Measurements from ENCODE around the gene MSANTD3. TPM values are rescaled to one million over a fixed set of nuclear protein-coding genes. Genes with fewer than 3 reads are reported as not detected.
"Not testable (repeated sequence)": the region's sequence is repeated elsewhere in the genome, so short reads cannot be mapped to it uniquely, and the experiment has no call there.

MSANTD3 gene, protein sequence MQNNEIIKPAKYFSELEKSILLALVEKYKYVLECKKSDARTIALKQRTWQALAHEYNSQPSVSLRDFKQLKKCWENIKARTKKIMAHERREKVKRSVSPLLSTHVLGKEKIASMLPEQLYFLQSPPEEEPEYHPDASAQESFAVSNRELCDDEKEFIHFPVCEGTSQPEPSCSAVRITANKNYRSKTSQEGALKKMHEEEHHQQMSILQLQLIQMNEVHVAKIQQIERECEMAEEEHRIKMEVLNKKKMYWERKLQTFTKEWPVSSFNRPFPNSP
- total RNA-seq (19.1 TPM), polyA plus RNA-seq (14.3 TPM)

DNA sequence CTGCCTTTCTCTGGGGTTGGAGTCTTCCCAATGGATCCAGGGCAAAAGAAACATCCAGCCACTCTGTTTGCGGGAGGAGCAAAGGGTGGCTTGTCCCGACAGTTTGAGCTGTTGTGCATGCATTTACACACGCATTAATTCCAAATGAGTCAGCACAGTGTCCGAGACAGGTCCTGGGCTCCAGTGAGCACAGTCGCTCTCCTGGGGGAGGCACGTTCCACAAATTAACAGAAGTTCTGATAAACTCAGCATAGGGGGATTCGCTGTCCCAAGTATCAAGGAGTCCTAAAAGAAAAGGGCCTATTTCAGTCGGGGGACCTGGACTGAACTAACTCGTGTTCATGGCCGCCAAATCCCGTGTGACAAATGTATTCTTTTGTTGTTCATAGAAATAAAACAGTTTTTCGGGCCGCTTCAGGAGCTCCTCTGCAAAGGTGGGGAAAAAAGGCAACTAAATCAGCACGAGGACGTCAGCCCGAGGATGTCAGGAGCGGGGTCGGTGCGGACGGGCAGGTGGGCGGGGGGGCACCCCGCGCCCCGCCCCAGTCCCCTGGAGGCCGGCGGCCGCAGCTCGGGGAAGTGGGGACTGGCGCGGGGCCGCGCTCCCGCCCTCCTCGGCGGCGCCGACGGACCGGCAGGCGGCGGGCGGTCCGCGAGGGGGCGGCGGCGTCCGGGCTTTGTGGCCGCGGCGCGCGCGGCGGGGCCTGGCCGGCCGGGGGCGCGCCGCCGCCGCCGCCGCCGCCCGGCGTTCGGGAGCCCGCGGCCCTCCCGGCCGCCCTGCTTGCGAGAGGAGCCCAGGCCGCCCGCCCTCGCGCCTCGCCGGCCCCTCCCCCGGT lies at the start of gene MSANTD3:
TSS of gene MSANTD3 (plus strand) at position 614 of the 836 bp plus-strand sequence. CDS start 14,796 bp downstream, outside the sequence.
- WGBS = under 1% methylated on average over 77 of the region's 80 CpGs
- Histone ChIP-seq H3K4me3 (ENCODE audit: low read depth, low read length) (peak within 1 kb of the TSS; percentile 98), H3K4me1 (ENCODE audit: insufficient read depth) (peaks cover 2% of the 10 kb centered on the region), H3K27ac (ENCODE audit: low read depth) (peak within 1 kb of the TSS; percentile 79), H3K36me3 (ENCODE audit: insufficient read depth) (no peaks in the 10 kb centered on the region)
- peak; percentile 43 for DNase-seq (ENCODE audit: extremely low spot score)

DNA sequence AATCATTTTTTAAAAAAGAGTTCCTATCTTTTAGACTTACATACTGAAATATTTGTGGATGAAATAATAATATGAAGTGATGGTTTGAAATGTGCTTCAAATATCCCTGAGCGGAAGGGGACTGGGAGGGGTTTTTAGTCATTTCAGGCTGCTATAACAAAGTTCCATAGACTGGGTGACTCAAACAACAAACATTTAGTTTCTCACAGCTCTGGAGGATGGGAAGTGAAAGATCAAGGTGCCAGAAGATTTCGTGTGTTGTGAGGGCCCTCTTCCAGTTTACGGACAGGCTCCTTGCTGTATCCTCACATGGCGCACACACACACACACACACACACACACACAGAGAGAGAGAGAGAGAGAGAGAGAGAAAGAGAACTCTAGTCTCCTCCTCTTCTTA lies 47.1 kb upstream of the MSANTD3 start:
- Histone ChIP-seq H3K4me3 (ENCODE audit: low read depth, low read length) (no peak overlapping the region), H3K27ac (ENCODE audit: low read depth) (no peak overlapping the region), H3K4me1 (ENCODE audit: insufficient read depth) (no peaks in the 10 kb centered on the region), H3K36me3 (ENCODE audit: insufficient read depth) (no peaks in the 10 kb centered on the region)
- WGBS = 76% methylated on average over 4 of the region's 4 CpGs
- no peak for DNase-seq (ENCODE audit: extremely low spot score)

DNA sequence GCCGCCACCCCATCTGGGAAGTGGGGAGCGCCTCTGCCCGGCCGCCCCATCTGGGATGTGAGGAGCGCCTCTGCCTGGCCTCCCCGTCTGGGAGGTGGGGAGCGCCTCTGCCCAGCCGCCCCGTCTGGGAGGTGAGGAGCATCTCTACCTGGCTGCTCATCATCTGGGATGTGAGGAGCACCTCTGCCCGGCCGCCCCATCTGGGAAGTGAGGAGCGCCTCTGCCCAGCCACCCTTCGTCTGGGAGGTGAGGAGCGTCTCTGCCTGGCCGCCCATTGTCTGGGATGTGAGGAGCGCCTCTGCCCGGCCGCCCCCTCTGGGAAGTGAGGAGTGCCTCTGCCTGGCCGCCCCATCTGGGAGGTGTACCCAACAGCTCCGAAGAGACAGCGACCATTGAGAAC lies 34.0 kb upstream of the MSANTD3 start:
- WGBS = 96% methylated on average over 21 of the region's 21 CpGs
- H3K36me3 ChIP-seq (ENCODE audit: insufficient read depth); H3K4me1 ChIP-seq (ENCODE audit: insufficient read depth); H3K27ac ChIP-seq (ENCODE audit: low read depth); DNase-seq (ENCODE audit: extremely low spot score); H3K4me3 ChIP-seq (ENCODE audit: low read depth, low read length): not testable (repeated sequence)

DNA sequence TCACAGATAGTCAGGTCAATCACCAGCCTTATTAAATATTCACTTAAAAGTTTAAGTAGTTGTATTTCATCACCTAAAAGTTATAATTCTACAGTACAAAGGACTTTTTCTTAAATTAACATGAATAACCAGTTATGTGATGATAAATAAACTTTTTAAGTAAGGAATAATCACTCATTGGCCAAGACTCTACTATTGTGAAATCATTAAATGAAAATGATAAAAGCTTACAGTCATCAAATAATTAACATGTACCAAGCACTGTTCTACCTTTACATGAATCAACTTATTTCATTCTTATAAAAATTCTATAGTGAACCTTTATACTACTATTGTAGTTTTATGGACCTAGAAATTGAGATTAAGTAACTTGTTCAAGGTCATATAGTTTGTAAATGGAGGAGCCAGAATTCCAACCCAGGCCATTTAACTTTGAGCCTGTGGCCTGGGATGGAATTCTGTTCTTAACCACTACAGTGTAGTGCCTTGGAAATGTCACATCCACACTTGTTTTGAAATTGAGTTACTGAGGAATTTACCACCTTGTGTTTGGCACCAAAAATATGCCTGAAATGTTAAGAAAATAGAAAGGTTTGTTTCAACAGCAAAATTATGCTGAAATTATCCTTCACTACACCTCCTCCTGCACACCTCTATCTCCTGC lies 32.8 kb upstream of the MSANTD3 start:
- Histone ChIP-seq H3K27ac (ENCODE audit: low read depth) (no peak overlapping the region), H3K4me3 (ENCODE audit: low read depth, low read length) (no peak overlapping the region), H3K4me1 (ENCODE audit: insufficient read depth) (no peaks in the 10 kb centered on the region), H3K36me3 (ENCODE audit: insufficient read depth) (no peaks in the 10 kb centered on the region)
- DNase-seq (ENCODE audit: extremely low spot score) = no peak

DNA sequence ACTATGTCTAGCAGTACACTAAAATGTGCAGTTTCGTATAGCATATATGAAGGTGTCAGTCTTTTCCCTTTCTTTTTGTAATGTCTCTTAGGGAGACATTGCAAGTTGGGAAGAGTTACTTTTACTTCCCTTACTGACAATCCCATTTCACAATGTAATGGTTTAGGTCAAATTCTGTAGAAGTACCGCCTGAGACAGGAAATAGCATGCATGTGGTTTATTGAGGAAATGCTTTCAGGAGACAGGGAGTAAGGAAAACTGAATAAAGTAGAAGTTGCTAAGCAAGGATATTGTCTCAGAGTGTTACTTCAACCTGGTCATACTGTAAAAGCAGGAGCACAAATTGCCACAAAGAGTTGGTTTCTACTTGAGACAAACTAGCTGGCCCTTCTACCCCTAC lies 32.1 kb upstream of the MSANTD3 start:
- no peak overlapping the region for H3K27ac ChIP-seq (ENCODE audit: low read depth)
- DNase-seq (ENCODE audit: extremely low spot score) = no peak
- no peak overlapping the region for H3K4me3 ChIP-seq (ENCODE audit: low read depth, low read length)
- H3K36me3 ChIP-seq (ENCODE audit: insufficient read depth) = no peaks in the 10 kb centered on the region
- 73% methylated on average over 2 of the region's 2 CpGs for WGBS
- H3K4me1 ChIP-seq (ENCODE audit: insufficient read depth) = no peaks in the 10 kb centered on the region

DNA sequence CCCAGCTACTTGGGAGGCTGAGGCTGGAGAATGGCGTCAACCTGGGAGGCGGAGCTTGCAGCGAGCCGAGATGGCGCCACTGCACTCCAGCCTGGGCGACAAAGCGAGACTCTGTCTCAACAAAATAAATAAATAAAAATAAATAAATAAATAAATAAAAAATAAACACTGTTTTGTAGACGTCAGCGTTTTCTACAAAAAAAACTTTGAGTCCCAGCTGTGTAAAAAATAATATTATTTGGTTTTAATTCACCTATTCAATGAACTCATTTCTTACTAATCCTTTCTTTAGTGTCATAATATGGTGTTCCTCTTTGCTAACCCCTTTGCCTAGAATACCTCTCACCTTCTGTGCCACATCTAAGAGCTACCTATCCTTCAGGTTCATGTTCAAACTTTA lies 30.2 kb upstream of the MSANTD3 start:
- no peak overlapping the region for H3K4me3 ChIP-seq (ENCODE audit: low read depth, low read length)
- H3K27ac ChIP-seq (ENCODE audit: low read depth) = no peak overlapping the region
- no peaks in the 10 kb centered on the region for H3K4me1 ChIP-seq (ENCODE audit: insufficient read depth)
- 95% methylated on average over 9 of the region's 9 CpGs for WGBS
- no peaks in the 10 kb centered on the region for H3K36me3 ChIP-seq (ENCODE audit: insufficient read depth)
- DNase-seq (ENCODE audit: extremely low spot score) = no peak

DNA sequence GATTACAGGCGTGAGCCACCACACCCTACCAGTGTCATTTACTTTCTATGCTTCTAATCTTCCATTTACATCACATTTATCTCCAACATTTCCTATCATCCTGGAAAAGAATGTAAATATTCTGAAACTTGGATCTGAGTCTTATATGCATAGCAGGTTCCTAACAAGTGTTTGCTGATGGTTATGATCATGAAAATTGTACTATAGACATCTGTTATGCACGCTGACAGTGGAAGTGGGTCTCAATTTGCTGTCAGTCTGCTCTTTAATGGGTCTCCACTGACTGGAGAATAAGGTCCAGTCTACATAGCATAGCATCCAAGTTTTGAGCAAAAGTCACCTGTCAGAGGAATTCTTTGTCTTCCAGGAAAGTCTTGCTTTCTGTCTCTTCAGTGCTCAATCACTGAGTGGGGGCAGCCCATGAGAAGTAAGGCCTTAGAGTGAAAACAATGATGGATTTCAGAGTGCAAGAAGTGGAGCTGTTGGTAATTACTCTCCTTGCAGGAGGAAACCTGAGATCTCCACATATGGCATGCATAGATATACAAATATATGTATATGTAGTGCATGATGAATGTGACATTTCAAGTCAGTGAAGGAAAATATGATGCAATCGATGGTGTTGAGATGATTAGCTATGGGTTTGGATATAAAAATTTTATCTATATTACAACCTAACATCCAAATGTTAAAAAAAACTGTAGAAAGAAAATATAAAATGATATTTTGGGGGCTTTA lies 29.2 kb upstream of the MSANTD3 start:
- Histone ChIP-seq H3K27ac (ENCODE audit: low read depth) (no peak overlapping the region), H3K36me3 (ENCODE audit: insufficient read depth) (no peaks in the 10 kb centered on the region), H3K4me3 (ENCODE audit: low read depth, low read length) (no peak overlapping the region), H3K4me1 (ENCODE audit: insufficient read depth) (no peaks in the 10 kb centered on the region)
- WGBS = 70% methylated on average over 3 of the region's 3 CpGs
- DNase-seq (ENCODE audit: extremely low spot score) = no peak

DNA sequence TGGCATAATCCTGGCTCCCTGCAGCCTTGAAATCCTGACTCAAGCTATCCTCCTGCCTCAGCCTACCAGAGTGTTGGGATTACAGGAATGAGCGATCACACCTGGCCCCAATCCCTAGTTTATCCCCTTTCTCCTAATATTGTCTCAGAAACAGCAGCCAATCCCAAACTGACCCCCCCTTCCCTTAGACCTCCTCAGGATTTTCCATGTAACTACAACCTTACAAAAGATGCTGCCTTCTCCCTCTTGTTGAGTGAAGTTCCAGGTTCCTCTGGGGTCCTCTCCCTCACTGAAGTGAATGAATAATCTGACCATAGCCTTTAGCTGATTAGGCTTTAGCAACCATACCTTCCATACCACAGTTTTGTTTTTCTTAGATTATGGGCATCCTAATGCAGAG lies 25.9 kb upstream of the MSANTD3 start:
- Histone ChIP-seq H3K4me3 (ENCODE audit: low read depth, low read length) (no peak overlapping the region), H3K27ac (ENCODE audit: low read depth) (no peak overlapping the region), H3K4me1 (ENCODE audit: insufficient read depth) (no peaks in the 10 kb centered on the region), H3K36me3 (ENCODE audit: insufficient read depth) (no peaks in the 10 kb centered on the region)
- no peak for DNase-seq (ENCODE audit: extremely low spot score)
- WGBS = 96% methylated on average over 1 of the region's 1 CpG

DNA sequence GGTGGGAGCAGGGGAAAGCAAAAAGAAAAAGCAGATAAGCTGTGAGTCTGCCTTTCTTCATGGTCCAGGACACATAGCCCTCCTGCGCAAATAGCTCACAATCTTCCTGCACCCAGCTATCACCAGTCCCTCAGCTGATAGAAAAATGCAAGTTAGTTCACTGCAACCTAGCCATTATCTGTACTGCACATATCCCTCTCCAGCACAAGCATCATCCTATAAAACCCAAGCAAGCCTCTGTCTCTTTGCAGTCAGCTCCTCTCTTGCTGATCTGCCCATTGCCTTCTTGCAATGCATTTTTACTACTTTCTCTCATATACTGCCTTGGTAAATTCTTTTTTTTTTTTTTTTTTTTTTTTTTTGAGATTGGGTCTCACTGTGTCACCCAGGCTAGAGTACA lies 20.0 kb upstream of the MSANTD3 start:
- 94% methylated on average over 1 of the region's 1 CpG for WGBS
- Histone ChIP-seq H3K27ac (ENCODE audit: low read depth) (no peak overlapping the region), H3K36me3 (ENCODE audit: insufficient read depth) (no peaks in the 10 kb centered on the region), H3K4me1 (ENCODE audit: insufficient read depth) (no peaks in the 10 kb centered on the region), H3K4me3 (ENCODE audit: low read depth, low read length) (no peak overlapping the region)
- no peak for DNase-seq (ENCODE audit: extremely low spot score)

DNA sequence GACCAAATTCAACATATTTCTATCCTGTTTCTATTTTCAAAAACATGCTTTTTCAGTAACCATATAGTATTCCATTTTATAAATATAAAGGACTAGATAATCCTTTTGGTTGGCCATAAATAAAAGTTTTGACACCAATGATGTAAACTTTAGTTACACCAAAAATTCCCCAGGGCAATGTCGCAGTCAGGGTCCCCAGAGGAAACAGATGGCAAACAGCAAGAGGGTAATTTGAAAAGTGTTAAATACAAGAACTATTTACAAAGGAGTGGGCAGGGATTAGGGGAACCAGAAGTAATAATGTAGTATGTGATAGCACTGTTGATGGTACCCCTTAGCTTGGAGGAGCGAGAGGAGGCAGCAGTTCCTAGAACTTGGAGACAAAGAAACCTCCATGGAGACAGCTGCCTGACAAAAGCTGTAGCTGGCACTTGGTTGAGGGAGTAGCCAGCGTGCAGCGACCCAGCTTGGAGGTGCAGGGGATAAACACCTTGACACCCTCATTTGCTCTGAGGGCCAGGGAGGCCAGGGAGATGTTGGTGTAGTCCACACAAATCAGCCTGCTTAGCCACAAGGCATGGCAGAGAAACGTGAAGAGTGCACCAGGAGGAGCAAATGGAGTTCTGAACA lies 18.3 kb upstream of the MSANTD3 start:
- no peak overlapping the region for H3K27ac ChIP-seq (ENCODE audit: low read depth)
- H3K36me3 ChIP-seq (ENCODE audit: insufficient read depth) = no peaks in the 10 kb centered on the region
- no peak for DNase-seq (ENCODE audit: extremely low spot score)
- 51% methylated on average over 5 of the region's 5 CpGs for WGBS
- H3K4me1 ChIP-seq (ENCODE audit: insufficient read depth) = no peaks in the 10 kb centered on the region
- no peak overlapping the region for H3K4me3 ChIP-seq (ENCODE audit: low read depth, low read length)

DNA sequence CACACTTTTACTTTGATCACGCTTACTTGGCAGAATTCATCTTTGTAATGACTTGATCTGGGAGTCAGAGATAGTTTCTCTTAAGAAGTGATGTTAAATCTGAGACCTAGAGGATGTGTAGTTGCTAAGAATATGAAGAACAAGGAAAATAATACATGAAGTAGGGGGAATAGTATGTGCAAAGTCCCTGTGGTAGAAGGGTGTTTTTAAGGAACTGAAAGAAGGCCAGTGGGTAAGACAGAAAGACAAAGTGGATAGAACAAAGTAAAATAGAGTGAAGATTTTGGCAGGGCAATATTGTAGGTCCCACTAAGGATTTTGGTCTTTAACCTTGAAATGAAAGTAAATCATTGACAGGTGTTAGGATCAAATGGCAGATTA lies 17.8 kb upstream of the MSANTD3 start:
- Histone ChIP-seq H3K4me3 (ENCODE audit: low read depth, low read length) (no peak overlapping the region), H3K36me3 (ENCODE audit: insufficient read depth) (no peaks in the 10 kb centered on the region), H3K27ac (ENCODE audit: low read depth) (no peak overlapping the region), H3K4me1 (ENCODE audit: insufficient read depth) (no peaks in the 10 kb centered on the region)
- no peak for DNase-seq (ENCODE audit: extremely low spot score)
- WGBS = 90% methylated on average over 1 of the region's 1 CpG

DNA sequence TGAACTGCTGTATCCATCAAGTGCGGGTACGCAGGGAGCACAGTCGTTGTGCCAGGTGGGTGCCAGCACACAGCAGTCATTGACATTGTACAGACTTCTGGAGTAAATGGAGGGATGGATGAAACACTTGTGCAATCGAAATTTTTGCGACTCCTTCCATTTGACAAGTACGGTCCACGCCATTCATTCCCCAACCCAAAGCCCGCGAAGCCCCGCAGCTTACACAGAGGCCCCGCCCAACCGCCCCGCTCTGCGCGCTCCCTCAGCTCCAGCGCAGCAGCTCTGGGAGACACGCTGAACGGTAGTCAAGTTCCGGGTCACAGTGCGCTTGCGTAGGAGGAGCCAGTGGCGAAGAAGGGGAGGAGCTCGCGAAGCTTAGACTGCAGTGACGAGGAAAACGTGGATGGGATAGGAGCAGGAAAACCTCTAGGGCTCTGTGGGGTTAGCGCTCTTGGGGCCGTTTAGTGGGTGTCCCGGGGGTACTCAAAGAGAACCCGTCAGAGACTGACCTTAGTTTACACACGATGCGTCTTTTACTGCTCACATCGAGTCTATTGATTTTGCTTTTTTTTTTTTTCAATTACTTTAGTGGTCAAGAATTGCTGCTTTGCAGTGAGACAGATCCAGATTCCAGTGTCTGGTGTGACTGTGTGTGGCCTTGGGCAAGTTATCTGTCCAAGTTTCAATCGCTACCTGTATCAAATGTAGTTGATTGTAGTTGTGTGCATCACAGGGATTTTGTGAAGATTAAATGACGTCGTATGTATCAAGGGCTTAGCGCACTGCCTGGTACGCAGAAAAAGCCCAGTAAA lies 15.3 kb upstream of the MSANTD3 start:
- WGBS = 11% methylated on average over 38 of the region's 38 CpGs
- peak; percentile 78 for DNase-seq (ENCODE audit: extremely low spot score)
- Histone ChIP-seq H3K4me3 (ENCODE audit: low read depth, low read length) (peak overlapping the region; percentile 41), H3K4me1 (ENCODE audit: insufficient read depth) (no peaks in the 10 kb centered on the region), H3K27ac (ENCODE audit: low read depth) (no peak overlapping the region), H3K36me3 (ENCODE audit: insufficient read depth) (no peaks in the 10 kb centered on the region)
